Memory B cell (primary cell): ENCODE results near the gene BRSK2.
A peak's percentile ranks its signal among the peaks of the same experiment; 100 is the strongest.
"Not testable (repeated sequence)": the region's sequence is repeated elsewhere in the genome, so short reads cannot be mapped to it uniquely, and the experiment has no call there.

Experiments used
- ATAC-seq: fragments of 150-1000 bp; cut with Tn5 transposase; 2 replicates; pipeline ENCODE4 v1.10.0; 2021; ENCODE audit warnings: low read depth, mild to moderate bottlenecking, moderate library complexity
- DNase-seq, 2 donors: peaks; one replicate each; pipeline ENCODE4 v3.0.0; 2022; ENCODE audit warnings: low spot score in 2 of 2
- H3K27ac Mint-ChIP-seq: one replicate; pipeline ENCODE4 v1.8.0; 2022; ENCODE audit warnings: mild to moderate bottlenecking, moderate library complexity, mixed read lengths
- H3K27me3 Mint-ChIP-seq: one replicate; pipeline ENCODE4 v1.8.0; 2022; ENCODE audit warnings: mixed read lengths
- H3K36me3 Mint-ChIP-seq: one replicate; pipeline ENCODE4 v1.8.0; 2022; ENCODE audit warnings: mild to moderate bottlenecking, mixed read lengths
- H3K4me1 Mint-ChIP-seq: one replicate; pipeline ENCODE4 v1.8.0; 2022; ENCODE audit warnings: mixed read lengths
- H3K4me3 Mint-ChIP-seq: one replicate; pipeline ENCODE4 v1.8.0; 2022; ENCODE audit warnings: mild to moderate bottlenecking, moderate library complexity, mixed read lengths
- H3K9me3 Mint-ChIP-seq: one replicate; pipeline ENCODE4 v1.8.0; 2022; ENCODE audit warnings: mixed read lengths

The BRSK2 gene

DNA sequence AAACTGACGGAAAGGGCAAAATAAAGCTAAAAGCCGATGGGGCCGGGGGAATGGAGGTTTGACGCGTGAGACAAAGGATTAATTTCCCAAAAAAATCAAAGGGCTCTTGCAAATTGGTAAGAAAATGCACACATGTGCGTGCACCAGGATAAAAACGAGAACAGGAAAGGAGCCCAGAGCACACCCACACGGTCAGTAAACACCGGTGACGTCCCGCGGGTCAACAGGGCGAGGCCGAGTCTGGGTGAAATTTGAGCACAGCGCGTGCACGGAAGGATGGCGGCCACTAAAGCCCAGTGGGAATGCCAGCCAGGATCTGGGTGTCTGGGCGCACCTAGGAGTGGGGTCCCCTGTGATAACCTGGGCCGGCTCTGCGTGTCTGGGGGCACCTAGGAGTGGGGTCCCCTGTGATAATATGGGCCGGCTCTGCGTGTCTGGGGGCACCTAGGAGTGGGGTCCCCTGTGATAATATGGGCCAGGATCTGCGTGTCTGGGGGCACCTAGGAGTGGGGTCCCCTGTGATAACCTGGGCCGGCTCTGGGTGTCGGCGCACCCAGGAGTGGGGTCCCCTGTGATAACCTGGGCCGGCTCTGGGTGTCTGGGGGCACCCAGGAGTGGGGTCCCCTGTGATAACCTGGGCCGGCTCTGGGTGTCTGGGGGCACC lies 44.4 kb downstream of the BRSK2 start:
- no peaks in the 10 kb centered on the region for H3K4me1 Mint-ChIP-seq
- H3K27me3 Mint-ChIP-seq, result peaks cover 2% of the 10 kb centered on the region
- ATAC-seq (no peak), DNase-seq (no peak)
- no peaks in the 10 kb centered on the region for H3K9me3 Mint-ChIP-seq
- H3K27ac Mint-ChIP-seq, result no peak overlapping the region
- no peak overlapping the region for H3K4me3 Mint-ChIP-seq
- no peaks in the 10 kb centered on the region for H3K36me3 Mint-ChIP-seq

GRCh38 chr11:1435479-1435819 lies 45.7 kb downstream of the BRSK2 start:
- not testable (repeated sequence) for H3K36me3 Mint-ChIP-seq, H3K4me3 Mint-ChIP-seq, H3K9me3 Mint-ChIP-seq, H3K4me1 Mint-ChIP-seq, DNase-seq, H3K27ac Mint-ChIP-seq, ATAC-seq, H3K27me3 Mint-ChIP-seq

DNA sequence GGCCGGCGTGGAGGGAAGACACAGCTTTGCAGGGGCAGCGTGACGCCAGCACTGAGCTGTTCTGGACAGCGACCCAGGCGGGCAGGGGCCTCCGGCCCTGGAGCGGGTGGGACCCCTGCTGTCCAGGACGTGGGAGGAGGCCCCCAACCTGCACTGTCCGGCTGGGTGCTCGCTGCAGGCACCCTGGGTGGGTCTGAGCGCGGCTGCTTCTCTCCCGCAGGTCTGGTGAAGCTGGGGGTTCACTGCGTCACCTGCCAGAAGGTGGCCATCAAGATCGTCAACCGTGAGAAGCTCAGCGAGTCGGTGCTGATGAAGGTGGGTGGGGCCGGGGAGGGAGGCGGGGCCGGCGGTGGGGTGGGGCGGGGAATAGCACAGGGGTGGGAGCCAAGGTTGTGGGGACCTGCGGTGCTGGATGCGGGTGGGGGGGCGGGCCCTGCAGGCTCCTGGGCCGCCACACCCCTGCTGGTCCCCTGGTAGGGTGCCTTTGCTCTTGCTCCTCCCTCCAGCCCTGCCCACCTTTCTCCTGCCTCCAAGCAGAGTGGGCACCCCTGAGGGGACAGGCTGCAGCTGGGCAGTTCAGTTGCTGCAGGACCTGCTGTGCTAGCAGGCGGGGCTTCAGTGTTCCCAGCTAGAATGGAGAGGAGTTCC lies 46.2 kb downstream of the BRSK2 start:
- H3K27me3 Mint-ChIP-seq, result peaks cover 4% of the 10 kb centered on the region
- no peak overlapping the region for H3K4me3 Mint-ChIP-seq
- ATAC-seq (peak; percentile 49), DNase-seq (no peak)
- H3K4me1 Mint-ChIP-seq, result no peaks in the 10 kb centered on the region
- H3K9me3 Mint-ChIP-seq, result no peaks in the 10 kb centered on the region
- no peak overlapping the region for H3K27ac Mint-ChIP-seq
- no peaks in the 10 kb centered on the region for H3K36me3 Mint-ChIP-seq

- H3K4me3 Mint-ChIP-seq, result no peak overlapping the region
- H3K27me3 Mint-ChIP-seq, result peaks cover 4% of the 10 kb centered on the region
- no peak for ATAC-seq
These were observed 46.8 kb downstream of the BRSK2 start for GRCh38 chr11:1436468-1437039.

GRCh38 chr11:1437500-1437899 lies 47.8 kb downstream of the BRSK2 start:
- H3K4me1 Mint-ChIP-seq, result no peaks in the 10 kb centered on the region
- peaks cover 4% of the 10 kb centered on the region for H3K27me3 Mint-ChIP-seq
- no peaks in the 10 kb centered on the region for H3K9me3 Mint-ChIP-seq
- DNase-seq (no peak), ATAC-seq (no peak)
- no peaks in the 10 kb centered on the region for H3K36me3 Mint-ChIP-seq
- no peak overlapping the region for H3K27ac Mint-ChIP-seq
- H3K4me3 Mint-ChIP-seq, result no peak overlapping the region

More at GRCh38 chr11:1436468-1437039, 46.8 kb downstream of the BRSK2 start:
- Mint-ChIP-seq H3K36me3 (no peaks in the 10 kb centered on the region), H3K9me3 (no peaks in the 10 kb centered on the region), H3K4me1 (no peaks in the 10 kb centered on the region), H3K27ac (no peak overlapping the region)
- no peak for DNase-seq

DNA sequence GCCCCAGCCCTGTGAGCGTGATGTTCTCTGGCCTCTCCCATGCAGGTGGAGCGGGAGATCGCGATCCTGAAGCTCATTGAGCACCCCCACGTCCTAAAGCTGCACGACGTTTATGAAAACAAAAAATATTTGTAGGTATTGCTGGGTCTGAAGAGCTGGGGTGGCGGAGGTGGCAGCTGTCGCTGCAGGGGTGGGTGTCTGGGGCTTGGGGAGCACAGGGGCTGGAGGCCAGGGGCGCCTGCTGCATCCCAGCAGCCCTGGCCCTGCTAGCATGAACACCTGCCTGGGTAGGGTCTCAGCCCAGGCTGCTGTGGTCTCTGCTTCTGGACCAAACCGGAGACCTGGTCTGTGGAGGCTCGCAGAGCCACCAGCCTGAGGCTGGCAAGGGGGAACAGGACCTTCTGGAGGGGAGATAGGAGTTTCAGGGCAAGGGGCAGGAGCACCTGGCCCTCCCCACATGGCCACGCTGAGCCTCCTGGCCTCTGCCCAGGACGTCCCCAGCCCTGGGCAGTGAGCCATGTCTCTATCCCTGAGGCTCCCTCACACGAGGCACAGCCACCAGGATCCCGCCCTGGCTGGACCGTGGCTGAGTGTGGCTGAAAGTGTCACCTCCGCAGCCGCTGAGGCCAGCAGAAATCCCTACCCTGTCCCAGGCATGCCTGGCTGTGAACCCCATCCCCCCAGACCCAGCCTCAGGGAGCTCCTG lies 48.7 kb downstream of the BRSK2 start:
- Mint-ChIP-seq H3K4me3 (no peak overlapping the region), H3K27me3 (peaks cover 4% of the 10 kb centered on the region), H3K4me1 (no peaks in the 10 kb centered on the region), H3K9me3 (no peaks in the 10 kb centered on the region), H3K27ac (no peak overlapping the region), H3K36me3 (no peaks in the 10 kb centered on the region)
- ATAC-seq (no peak), DNase-seq (no peak)

- Mint-ChIP-seq H3K27me3 (peaks cover 4% of the 10 kb centered on the region), H3K36me3 (no peaks in the 10 kb centered on the region), H3K27ac (no peak overlapping the region), H3K9me3 (no peaks in the 10 kb centered on the region), H3K4me3 (no peak overlapping the region), H3K4me1 (no peaks in the 10 kb centered on the region)
- ATAC-seq, result no peak
- DNase-seq, result no peak
These were observed 49.2 kb downstream of the BRSK2 start for GRCh38 chr11:1438967-1439330.

GRCh38 chr11:1439341-1439740 lies 49.6 kb downstream of the BRSK2 start:
- Mint-ChIP-seq H3K9me3 (no peaks in the 10 kb centered on the region), H3K4me3 (no peak overlapping the region), H3K27ac (no peak overlapping the region), H3K27me3 (peaks cover 4% of the 10 kb centered on the region), H3K36me3 (no peaks in the 10 kb centered on the region), H3K4me1 (no peaks in the 10 kb centered on the region)
- ATAC-seq (no peak), DNase-seq (no peak)

DNA sequence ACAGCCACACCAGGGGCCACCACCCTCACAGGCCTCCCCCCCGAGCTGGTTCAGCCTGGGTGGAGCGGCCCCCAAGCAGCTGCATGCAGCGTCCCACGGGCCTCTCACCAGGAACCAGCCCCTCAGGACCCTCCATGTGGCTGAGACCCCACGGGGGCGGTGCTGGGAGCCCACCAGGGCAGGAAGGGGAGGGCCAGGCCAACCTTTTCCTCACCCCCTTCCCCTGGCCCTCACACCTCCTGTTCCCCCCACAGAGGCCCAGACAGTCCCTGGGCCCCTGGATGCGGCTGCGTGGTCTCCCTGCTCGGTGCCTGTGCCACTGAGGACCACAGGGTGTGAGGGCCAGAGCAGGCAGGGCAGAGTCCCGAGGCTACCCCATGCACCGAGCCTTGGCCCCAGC lies 50.3 kb downstream of the BRSK2 start:
- H3K27me3 Mint-ChIP-seq, result peaks cover 5% of the 10 kb centered on the region
- ATAC-seq (no peak), DNase-seq (no peak)
- H3K9me3 Mint-ChIP-seq, result no peaks in the 10 kb centered on the region
- H3K4me1 Mint-ChIP-seq, result peaks cover 2% of the 10 kb centered on the region
- no peak overlapping the region for H3K27ac Mint-ChIP-seq
- no peaks in the 10 kb centered on the region for H3K36me3 Mint-ChIP-seq
- no peak overlapping the region for H3K4me3 Mint-ChIP-seq

DNA sequence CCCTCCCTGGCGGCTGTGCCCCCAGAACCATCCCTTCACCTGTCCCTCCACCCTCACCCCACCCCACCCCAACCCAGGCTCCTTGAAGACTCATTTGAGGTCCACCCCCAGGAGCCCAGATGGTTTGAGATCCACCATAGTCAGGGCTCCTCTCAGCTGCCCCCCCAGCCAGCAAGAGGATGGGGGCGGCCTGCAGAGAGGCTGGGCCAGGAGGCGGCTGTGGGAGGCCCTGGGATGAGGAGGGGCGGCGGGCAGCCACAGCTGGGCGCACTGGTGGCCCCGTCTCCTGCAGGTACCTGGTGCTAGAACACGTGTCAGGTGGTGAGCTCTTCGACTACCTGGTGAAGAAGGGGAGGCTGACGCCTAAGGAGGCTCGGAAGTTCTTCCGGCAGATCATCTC lies 50.8 kb downstream of the BRSK2 start:
- H3K9me3 Mint-ChIP-seq, result no peaks in the 10 kb centered on the region

GRCh38 chr11:1442163-1442562 lies 52.4 kb downstream of the BRSK2 start:
- Mint-ChIP-seq H3K27me3 (peaks cover 5% of the 10 kb centered on the region), H3K4me1 (peaks cover 2% of the 10 kb centered on the region), H3K27ac (no peak overlapping the region), H3K36me3 (no peaks in the 10 kb centered on the region), H3K4me3 (no peak overlapping the region), H3K9me3 (no peaks in the 10 kb centered on the region)
- ATAC-seq (no peak), DNase-seq (no peak)

More for the DNA sequence above, 50.8 kb downstream of the BRSK2 start:
- ATAC-seq (no peak), DNase-seq (no peak)
- H3K36me3 Mint-ChIP-seq, result no peaks in the 10 kb centered on the region
- H3K4me1 Mint-ChIP-seq, result peaks cover 2% of the 10 kb centered on the region
- H3K4me3 Mint-ChIP-seq, result no peak overlapping the region
- peaks cover 5% of the 10 kb centered on the region for H3K27me3 Mint-ChIP-seq
- H3K27ac Mint-ChIP-seq, result no peak overlapping the region

DNA sequence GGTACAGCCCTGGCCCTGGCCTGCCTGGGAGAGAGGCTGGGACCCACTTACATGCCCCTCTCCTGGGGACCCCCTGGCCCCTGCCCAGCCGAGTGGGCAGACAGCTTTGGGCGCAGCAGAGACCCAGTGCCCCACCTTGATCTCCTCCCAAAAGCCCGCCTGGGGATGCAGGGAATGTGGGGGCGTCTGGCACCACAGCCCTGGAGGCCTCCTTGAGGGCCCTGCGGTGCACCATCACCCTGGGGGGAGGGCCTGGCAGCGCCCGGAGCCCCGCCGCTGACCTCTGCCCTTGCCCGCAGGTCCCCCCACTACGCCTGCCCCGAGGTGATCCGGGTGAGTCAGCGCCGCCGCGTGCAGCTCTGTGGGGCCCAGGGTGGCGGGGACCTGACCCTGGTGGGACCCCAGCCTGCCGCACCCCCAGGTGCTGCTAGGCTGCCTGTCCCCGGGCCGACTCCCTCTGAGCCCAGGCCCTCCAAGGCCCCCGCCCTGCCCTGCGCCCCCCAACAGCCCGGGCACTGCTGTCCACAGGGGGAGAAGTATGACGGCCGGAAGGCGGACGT lies 53.2 kb downstream of the BRSK2 start:
- peaks cover 2% of the 10 kb centered on the region for H3K4me1 Mint-ChIP-seq
- no peak overlapping the region for H3K27ac Mint-ChIP-seq
- no peak overlapping the region for H3K4me3 Mint-ChIP-seq
- ATAC-seq (no peak), DNase-seq (no peak)
- no peaks in the 10 kb centered on the region for H3K36me3 Mint-ChIP-seq
- H3K9me3 Mint-ChIP-seq, result no peaks in the 10 kb centered on the region
- H3K27me3 Mint-ChIP-seq, result peaks cover 5% of the 10 kb centered on the region

GRCh38 chr11:1443737-1444136 lies 54.0 kb downstream of the BRSK2 start:
- Mint-ChIP-seq H3K4me3 (no peak overlapping the region), H3K4me1 (peaks cover 2% of the 10 kb centered on the region), H3K36me3 (no peaks in the 10 kb centered on the region), H3K27me3 (peaks cover 5% of the 10 kb centered on the region), H3K9me3 (no peaks in the 10 kb centered on the region), H3K27ac (no peak overlapping the region)
- no peak for DNase-seq
- ATAC-seq, result no peak

GRCh38 chr11:1444321-1444720 lies 54.6 kb downstream of the BRSK2 start:
- no peak overlapping the region for H3K4me3 Mint-ChIP-seq
- ATAC-seq (no peak), DNase-seq (no peak)
- H3K9me3 Mint-ChIP-seq, result no peaks in the 10 kb centered on the region
- H3K27ac Mint-ChIP-seq, result no peak overlapping the region
- no peaks in the 10 kb centered on the region for H3K36me3 Mint-ChIP-seq
- peaks cover 4% of the 10 kb centered on the region for H3K4me1 Mint-ChIP-seq
- H3K27me3 Mint-ChIP-seq, result peaks cover 5% of the 10 kb centered on the region
